HG03108 (cell line): ENCODE results near the gene IPMK.
"Not testable (repeated sequence)": the region's sequence is repeated elsewhere in the genome, so short reads cannot be mapped to it uniquely, and the experiment has no call there.

ENCODE experiments used
- ATAC-seq: cut with Tn5 transposase; IDR thresholded peaks from one replicate; pipeline ENCODE4 v1.9.1; 2021; ENCODE audit warnings: moderate library complexity; ENCODE audit not compliant: unreplicated experiment

IPMK gene

GRCh38 chr10:58268454-58268945, 806 bp upstream of the IPMK start:
- no peak for ATAC-seq

DNA sequence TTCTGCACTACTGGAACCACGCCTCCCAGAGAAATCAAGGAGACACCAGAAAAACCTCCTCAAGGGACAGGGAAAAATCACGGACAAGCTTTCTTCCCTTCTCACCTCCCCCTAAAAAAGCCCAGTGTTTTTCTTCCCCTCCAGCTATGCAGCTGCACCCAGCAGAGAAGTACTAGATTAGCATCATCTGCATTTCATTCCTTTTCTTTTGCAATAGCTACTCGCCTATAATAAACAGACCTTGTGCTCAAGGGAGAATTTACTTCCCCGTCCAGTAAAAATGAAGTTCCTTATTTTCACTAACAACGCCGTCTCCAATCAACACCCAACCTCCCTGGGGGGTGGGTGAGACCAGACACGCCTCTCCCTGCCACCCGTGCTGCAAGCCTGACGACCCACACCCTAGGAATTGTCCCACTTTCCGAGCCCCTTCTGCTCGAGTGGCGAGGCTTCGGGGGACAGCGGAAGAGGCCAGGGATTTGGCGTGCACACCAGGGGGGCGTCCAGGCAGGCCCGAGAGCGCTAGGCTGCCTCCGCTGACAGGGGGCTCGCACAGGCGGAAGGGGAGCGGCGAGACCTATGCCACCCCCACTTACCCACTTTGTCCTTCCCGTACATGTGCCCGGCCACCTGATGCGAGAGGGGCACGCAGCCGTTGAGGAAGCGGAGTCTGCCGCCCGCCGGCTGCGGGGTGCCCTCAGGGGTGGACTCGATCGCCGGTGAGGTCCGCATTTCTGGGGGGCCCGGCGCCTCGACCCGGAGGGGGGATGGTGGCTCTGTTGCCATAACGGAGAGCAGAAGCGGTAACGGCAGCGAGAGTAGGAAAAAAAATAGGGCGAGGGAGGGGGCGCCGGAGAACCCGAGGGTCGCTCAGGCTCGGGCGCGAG, 625 bp downstream of the IPMK start:
- peak; percentile 8 for ATAC-seq

DNA sequence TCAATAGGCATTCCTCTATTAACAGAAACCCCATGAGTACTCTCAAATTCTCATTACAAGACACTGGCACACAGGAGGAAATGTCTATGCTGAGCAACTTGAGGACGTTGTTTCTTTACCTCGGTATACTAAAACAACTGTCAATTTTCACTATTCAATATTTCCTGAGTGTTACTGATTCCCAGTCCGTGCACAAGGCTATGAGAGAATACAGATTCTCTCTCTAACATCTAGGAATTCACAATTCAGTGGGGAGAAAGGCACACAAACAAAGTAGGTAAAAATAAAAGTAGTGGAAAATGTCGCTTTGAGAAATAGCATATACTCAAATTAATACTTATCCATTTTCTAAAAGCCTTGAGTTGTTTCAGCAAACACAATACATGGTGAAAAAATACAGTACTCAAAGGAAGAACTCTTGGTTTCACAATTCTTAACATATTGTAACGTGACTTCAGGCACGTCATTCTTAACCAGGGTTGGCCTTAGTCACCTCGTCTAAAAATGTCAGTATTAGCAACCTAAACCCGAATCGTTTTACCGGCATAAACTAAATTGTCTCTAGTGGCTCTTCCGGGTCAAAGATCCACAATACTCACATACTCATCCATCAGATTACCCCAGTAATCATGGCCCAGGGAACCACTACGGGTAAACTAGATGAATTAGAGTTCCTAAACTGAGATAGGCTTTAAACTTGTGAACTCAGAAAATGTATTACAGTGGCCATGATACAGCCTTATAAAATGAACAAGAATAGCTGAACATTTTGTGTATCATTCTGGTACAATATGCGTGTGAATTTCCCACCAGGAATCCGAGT, 1.5 kb downstream of the IPMK start:
- peak; percentile 14 for ATAC-seq

- no peak for ATAC-seq
Observed at GRCh38 chr10:58265249-58265648, 2.4 kb downstream of the IPMK start.

DNA sequence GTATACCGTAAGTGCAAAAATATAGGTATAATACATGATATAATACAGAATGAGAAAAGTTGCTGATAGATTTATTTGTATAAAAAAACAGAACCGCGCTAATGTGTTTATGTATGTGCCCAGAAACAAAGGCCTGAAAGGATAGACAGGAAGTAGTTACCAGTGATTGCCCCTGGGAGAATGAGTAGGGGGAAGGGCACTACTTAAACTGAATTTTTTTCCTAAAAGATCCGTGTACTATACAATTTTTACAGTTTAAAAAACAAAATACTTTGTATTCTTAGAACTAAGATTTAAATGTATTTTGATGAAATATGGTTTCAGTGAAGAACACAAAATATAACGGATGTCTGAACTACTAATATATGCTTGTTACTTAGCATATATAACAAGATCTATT, 2.9 kb downstream of the IPMK start:
- no peak for ATAC-seq

GRCh38 chr10:58262766-58263165, 4.9 kb downstream of the IPMK start:
- ATAC-seq, result no peak

- no peak for ATAC-seq
Observed at GRCh38 chr10:58260334-58260733, 7.4 kb downstream of the IPMK start.

DNA sequence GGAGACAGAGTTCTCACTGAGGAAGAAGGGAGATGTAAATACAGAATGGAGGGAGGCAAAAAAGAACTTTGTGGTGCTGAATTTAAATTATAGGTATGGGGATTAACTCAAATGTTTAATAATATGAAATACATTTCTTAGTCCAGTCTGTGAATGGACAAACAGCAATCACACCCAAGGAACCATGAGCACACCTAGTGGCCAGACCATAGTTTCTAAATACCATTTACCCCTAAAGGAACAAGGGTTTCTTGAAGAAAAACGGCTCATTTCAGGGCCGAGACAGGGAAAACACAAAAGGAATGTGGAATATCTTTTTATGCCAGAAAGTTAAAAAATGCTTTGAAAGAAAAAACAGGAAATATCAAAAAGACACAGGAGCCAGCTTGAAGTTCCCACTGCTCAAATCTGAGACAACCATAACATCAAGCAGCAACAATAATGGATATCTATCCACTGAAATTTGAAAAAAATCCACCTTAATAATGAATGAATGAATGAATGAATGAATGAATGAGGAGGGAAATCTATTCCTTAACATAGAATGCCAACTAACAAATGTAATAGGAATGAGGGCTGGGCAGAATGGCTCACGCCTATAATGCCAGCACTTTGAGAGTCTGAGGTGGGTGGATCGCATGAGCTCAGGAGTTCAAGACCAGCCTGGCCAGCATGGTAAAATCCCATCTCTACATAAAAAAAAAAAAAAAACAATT, 8.6 kb downstream of the IPMK start:
- no peak for ATAC-seq

DNA sequence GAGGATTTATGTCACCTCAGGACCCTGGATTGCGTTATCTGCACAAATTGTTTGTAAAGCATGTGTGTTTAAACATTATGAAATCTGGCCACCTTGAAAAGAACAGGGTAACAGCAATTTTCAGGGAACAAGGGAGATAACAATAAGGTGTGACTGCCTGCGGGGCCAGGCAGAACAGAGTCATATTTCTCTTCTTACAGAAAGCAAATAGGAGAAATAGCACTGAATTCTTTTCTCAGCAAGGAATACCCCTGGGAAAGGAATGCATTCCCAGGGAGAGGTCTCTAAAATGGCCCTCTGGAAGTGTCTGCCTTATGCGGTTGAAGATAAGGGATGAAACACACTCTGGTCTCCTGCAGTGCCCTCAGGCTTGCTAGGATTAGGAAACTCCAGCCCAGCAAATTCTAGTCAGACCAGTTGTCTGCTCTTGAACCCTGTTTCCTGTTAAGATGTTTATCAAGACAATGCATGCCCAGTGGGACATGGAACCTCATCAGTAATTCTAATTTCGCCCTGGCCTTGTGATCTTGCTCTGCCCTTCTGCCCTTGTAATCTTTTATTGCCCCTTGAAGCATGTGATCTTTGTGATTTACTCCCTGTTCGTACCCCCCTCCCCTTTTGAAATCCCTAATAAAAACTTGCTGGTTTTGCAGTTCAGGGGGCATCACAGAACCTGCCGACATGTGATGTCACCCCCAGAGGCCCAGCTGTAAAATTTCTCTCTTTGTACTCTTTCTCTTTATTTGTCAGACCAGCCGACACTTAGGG, 11.5 kb downstream of the IPMK start:
- not testable (repeated sequence) for ATAC-seq

DNA sequence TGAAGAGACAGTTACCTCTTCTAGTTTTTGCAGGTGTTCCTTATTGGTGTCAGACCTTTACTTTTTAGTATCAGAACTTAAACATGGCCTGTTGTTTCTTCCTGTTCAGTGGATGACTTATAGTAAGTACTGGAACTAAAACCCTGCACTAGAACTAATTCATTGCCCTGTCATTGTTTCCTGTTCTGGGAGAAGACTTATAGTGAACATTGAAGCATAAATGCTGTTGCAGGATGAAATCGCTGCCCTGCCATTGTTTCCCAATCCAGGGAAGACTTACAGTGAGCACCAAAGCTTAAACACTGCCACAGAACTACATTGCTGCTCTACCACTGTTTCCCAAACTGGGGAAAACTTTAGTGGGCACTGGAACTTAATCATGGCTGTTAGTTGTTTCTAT, 13.1 kb downstream of the IPMK start:
- ATAC-seq, result no peak

- ATAC-seq, result no peak
Observed at GRCh38 chr10:58253184-58253583, 14.5 kb downstream of the IPMK start.

DNA sequence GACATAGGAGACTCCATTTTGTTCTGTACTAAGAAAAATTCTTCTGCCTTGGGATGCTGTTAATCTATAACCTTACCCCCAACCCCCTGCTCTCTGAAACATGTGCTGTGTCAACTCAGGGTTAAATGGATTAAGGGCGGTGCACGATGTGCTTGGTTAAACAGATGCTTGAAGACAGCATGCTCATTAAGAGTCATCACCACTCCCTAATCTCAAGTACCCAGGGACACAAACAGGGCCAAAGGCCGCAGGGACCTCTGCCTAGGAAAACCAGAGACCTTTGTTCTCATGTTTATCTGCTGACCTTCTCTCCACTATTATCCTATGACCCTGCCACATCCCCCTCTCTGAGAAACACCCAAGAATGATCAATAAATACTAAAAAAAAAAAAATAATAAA, 23.0 kb downstream of the IPMK start:
- ATAC-seq, result not testable (repeated sequence)

- ATAC-seq, result not testable (repeated sequence)
Observed at GRCh38 chr10:58244242-58244641, 23.5 kb downstream of the IPMK start.

DNA sequence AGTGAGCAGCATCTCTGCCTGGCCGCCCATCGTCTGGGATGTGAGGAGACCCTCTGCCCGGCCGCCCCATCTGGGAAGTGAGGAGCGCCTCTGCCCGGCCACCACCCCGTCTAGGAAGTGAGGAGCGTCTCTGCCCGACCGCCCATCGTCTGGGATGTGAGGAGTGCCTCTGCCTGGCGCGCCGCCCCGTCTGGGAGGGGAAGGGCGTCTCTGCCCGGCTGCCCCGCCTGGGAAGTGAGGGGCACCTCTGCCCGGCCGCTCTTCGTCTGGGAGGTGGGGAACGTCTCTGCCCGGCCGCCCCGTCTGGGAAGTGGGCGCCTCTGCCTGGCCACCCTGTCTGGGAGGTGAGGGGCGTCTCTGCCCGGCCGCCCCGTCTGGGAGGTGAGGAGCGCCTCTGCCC, 23.9 kb downstream of the IPMK start:
- not testable (repeated sequence) for ATAC-seq

- ATAC-seq, result no peak
Observed at GRCh38 chr10:58243269-58243668, 24.4 kb downstream of the IPMK start.

GRCh38 chr10:58241346-58241745, 26.3 kb downstream of the IPMK start:
- no peak for ATAC-seq

DNA sequence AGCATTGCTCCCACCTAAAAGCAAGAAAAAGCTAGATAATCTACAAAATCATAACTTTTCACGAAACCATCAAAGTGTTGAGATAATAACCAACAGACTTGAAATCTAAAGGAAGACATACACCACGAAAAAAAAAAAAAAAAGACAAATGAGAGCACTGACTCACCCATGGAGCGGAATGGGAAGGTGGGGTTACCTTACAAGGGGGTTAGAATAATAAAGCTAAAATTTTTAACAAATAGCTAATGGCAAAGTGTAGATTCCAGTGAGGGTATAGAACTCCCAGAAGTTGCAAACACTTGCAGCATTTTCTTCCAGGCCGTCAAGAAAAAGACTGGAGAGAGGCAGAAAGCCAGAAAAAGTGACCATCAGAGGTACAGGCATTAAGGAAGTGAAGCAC, 27.2 kb downstream of the IPMK start:
- ATAC-seq, result no peak

DNA sequence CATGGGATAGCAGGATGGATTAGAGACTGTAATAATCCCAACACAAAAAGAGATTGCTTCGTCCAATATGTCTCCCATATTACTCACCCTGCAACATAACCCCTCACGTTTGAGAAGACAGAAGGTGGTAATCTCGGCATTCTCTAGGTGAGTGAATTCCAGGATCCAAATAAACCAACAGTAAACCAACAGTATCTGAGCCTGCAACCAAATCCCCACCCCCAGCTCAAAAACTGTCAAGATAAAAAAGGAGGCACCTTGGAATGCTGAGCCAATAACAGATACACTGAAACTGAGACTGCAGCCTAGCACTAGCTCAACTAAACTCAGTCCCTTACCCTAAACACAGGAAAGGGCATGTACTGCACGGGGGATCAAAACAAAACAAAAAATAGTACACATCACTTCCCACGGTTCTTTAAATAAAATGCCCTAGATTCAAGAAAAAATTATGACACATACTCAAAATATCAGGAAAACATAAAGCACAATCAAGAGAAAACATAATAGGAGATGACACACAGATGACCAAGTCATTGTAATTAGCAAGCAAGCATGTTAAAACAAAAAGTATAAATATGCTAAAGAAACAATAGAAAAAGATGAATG, 28.0 kb downstream of the IPMK start:
- ATAC-seq, result no peak

DNA sequence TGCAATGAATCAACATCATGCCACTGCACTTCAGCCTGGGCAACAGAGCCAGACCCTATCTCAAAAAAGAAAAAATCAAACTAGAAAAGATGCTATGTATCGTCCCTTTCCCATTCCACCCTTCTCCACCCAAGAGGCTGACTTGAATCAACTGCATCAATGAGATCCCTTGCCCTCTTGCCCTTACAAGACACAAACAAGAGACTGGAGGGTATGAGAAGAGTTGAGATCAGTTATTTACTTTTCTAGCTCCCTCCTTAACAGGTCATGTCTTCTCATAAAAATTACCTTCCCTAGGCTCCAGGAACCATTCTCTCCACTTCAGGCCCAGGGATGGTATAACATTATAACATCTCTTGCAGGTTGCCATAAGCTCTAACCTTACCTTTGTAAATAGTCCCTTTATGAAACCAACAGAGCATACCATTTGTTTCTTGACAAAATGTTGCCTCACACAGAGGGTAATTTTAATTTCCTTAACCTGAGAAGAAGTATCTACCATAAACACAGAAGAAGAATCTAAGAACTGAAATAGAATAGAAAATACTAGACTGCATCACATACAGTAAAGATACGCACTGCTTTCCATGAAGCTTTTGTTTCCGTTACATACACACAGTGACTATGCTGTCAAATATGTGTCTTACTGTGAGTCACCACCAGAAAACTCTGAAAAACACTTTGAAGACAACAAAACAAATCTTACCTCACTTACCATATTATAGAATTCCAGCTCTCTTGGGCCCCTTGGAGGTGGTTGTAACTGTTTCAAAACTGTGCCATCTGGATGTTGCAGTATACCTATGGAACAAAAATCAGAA, 30.5 kb downstream of the IPMK start:
- no peak for ATAC-seq
